Prostate gland (tissue), 2 donors: ENCODE data around the gene SMIM34.
"Not testable (repeated sequence)": the region's sequence is repeated elsewhere in the genome, so short reads cannot be mapped to it uniquely, and the experiment has no call there.

Experiments
- CTCF ChIP-seq, 4 experiments: fragments of 200-600 bp in 2 of 4; fragments of 450-650 bp in 2 of 4; sonication (generic) in 2 of 4; IDR thresholded peaks; 1 replicate in 3 of 4; 2 replicates in 1 of 4; pipeline ENCODE4 v1.5.1; 2016 to 2019; ENCODE audit warnings: antibody characterized with exemption in 4 of 4, mild to moderate bottlenecking in 2 of 4, moderate library complexity in 2 of 4
- POLR2A ChIP-seq: fragments of 450-650 bp; IDR thresholded peaks from one replicate; pipeline ENCODE4 v1.6.1; 2016; ENCODE audit warnings: antibody characterized with exemption, mild to moderate bottlenecking
- POLR2AphosphoS5 ChIP-seq: sonication (generic); formaldehyde crosslinking; IDR thresholded peaks from one replicate; pipeline ENCODE4 v1.6.1; 2017; ENCODE audit warnings: antibody characterized with exemption

GRCh38 chr21:34374462-34374861 is 49.3 kb downstream of the SMIM34 start:
- TF ChIP-seq POLR2AphosphoS5; POLR2A; CTCF (IDR thresholded peaks at IDR 0.05): not testable (repeated sequence)
